ENCODE results near the gene KCNQ1. TPM values are rescaled to one million over a fixed set of nuclear protein-coding genes. Genes with fewer than 3 reads are reported as not detected.
A peak's percentile ranks its signal among the peaks of the same experiment; 100 is the strongest.

KCNQ1 gene
- total RNA-seq, 1 donor from 2014 or later, result 0.86 TPM

DNA sequence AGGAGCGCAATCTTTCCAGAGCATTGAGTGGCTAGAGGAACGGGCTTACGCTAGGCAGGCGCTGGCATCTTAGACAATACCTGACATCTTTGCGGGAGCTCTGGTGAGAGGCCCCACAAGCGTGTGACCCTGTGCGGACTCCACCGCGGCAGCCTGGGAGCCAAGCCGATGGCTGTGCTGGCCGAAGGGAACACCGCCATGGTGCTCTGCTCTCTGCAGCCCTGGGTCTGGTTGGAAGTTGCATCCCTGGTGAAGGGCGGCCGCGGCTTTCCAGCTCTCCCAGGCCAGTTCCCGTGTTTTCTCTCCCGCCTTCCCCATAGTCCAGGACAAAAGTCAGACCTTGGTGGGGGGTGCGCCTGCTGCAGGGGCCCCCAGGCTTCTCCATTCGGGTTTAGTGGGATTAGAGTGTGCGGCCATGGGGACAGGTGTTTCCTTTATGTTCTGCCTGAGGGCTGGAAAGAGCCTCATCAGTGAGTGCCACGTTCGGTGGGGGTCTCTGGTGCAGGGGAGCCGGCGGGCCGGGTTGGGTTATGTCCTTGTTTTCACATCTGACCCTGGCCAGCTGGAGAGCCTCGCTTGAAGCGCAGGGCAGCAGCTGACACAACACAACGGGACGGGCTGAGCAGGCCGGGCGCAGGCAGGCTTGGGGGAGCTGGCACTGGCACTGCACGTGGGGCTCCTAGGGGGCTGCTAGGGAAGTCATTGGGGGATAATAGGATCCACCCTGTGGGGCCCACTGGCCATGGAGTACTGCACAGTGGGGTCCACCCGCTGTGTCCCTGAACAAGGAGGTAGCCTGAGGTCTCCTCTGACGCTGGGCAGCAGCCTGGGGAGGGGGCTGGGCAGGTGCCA lies 94.8 kb downstream of the KCNQ1 start:
- H3K4me3 Mint-ChIP-seq, result no peak overlapping the region
- peaks cover 9% of the 10 kb centered on the region for H3K4me1 Mint-ChIP-seq
- H3K36me3 Mint-ChIP-seq (ENCODE audit: low read depth), result no peaks in the 10 kb centered on the region
- TF ChIP-seq, protein P1, sequence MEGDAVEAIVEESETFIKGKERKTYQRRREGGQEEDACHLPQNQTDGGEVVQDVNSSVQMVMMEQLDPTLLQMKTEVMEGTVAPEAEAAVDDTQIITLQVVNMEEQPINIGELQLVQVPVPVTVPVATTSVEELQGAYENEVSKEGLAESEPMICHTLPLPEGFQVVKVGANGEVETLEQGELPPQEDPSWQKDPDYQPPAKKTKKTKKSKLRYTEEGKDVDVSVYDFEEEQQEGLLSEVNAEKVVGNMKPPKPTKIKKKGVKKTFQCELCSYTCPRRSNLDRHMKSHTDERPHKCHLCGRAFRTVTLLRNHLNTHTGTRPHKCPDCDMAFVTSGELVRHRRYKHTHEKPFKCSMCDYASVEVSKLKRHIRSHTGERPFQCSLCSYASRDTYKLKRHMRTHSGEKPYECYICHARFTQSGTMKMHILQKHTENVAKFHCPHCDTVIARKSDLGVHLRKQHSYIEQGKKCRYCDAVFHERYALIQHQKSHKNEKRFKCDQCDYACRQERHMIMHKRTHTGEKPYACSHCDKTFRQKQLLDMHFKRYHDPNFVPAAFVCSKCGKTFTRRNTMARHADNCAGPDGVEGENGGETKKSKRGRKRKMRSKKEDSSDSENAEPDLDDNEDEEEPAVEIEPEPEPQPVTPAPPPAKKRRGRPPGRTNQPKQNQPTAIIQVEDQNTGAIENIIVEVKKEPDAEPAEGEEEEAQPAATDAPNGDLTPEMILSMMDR (conservative IDR thresholded peaks at IDR 0.05), result no peak
- no peaks in the 10 kb centered on the region for H3K27me3 Mint-ChIP-seq (ENCODE audit: low read depth)
- H3K9me3 Mint-ChIP-seq, result no peaks in the 10 kb centered on the region
- no peak overlapping the region for H3K27ac Mint-ChIP-seq (ENCODE audit: unreplicated experiment)
- DNase-seq (ENCODE audit: low read depth, low spot score), result no peak

DNA sequence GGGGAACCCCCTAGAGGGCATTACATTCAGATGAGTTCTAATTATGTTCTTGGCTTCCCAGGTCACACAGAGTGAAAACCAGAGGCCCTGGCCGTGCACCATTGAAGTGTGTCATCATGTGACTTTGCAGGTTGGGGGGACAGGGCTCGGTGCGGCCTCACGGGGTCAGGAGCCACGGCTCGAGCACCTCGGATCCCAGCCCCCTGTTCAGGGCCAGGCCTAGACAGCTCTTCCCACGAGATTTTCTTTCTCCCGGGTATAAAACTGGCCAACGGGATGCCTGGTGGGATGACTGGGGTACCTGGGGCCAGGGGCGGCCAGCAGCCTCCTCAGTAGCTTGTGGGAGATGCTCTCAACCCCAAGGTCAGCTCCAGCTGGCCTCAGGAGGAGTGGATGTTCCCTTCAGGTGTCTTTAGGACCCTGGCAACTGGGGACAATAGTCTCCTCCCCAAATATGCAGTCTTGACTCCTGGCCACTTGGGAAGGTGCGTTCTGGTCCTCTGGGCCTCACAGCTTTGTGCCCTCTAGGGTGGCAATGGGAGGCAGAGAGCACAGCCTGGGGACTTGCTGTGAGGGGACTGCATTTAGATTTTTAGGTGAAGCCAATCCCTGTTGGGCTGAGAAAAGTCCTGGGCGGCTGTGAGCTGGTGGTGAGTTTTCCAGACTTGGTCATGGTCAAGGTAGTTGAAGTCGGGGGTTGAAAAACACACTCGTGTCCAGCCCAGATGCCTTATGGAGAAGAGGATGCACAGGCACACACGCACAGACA lies 95.6 kb downstream of the KCNQ1 start:
- Mint-ChIP-seq H3K9me3 (no peaks in the 10 kb centered on the region), H3K27me3 (ENCODE audit: low read depth) (no peaks in the 10 kb centered on the region), H3K36me3 (ENCODE audit: low read depth) (no peaks in the 10 kb centered on the region), H3K4me3 (no peak overlapping the region), H3K4me1 (peaks cover 9% of the 10 kb centered on the region), H3K27ac (ENCODE audit: unreplicated experiment) (no peak overlapping the region)
- DNase-seq (ENCODE audit: low read depth, low spot score), result no peak
- TF ChIP-seq, protein P1 (conservative IDR thresholded peaks at IDR 0.05), result no peak

DNA sequence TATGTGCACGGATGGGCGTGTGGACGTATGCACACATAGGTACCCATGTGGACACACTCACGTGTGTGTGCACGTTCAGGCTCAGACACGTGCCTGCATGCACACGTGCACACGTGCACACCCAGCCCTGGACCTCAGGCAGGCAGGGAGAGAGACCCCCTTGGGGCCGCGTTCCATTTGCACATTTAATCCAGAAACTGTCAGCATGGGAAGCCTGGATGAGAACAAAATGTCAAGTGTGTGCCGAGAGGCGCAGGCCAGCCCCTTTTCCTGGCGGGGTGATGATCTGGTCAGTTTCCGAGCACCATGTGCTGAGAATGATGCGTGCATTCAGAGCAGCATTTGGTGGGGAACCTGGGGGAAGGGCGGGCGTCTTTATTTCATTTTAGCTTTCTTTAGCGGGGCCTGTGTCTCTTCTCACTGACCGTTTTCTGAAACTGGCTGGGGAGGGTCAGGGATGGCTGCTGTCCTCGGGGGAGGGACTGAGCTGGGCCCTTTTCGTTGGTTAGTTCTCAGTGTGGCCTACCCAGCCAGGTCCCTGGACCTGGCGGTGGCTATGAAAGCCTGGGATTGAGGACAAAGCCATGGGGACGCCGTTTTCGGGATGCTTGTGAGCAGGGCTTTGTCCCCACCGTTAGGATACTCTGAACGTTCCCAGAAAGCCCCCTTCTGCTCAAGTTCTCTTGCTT lies 96.3 kb downstream of the KCNQ1 start:
- no peaks in the 10 kb centered on the region for H3K36me3 Mint-ChIP-seq (ENCODE audit: low read depth)
- no peak overlapping the region for H3K27ac Mint-ChIP-seq (ENCODE audit: unreplicated experiment)
- no peaks in the 10 kb centered on the region for H3K27me3 Mint-ChIP-seq (ENCODE audit: low read depth)

DNA sequence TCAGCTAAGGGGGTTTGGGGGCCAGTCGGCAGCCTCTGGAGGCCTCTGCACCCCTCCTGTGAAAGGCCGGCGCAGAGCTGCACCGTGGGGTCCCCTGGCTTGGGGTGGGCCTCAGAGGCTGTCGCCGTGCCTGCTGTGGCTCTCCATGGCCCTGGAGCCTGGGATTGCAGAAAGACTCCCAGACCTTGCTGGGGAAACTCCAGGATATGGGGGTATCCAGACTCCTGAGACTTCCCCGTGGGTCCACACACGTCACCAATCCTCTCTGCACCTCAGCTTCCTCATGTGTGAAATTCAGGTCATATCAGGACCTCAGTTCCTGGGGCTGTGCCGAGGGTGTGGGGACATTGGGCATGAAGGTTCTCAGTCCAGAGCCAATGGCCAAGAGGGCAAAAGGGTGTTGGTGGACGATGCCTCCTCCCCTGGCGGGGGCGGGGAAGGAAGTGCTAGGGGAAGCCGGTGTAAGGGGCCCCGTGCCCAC lies 97.1 kb downstream of the KCNQ1 start:
- DNase-seq (ENCODE audit: low read depth, low spot score), result no peak
- peak overlapping the region; percentile 62 for H3K27ac Mint-ChIP-seq (ENCODE audit: unreplicated experiment)
- TF ChIP-seq, protein P1 (conservative IDR thresholded peaks at IDR 0.05), result no peak
- peaks cover 9% of the 10 kb centered on the region for H3K4me1 Mint-ChIP-seq
- H3K4me3 Mint-ChIP-seq, result no peak overlapping the region
- H3K27me3 Mint-ChIP-seq (ENCODE audit: low read depth), result no peaks in the 10 kb centered on the region
- no peaks in the 10 kb centered on the region for H3K9me3 Mint-ChIP-seq
- H3K36me3 Mint-ChIP-seq (ENCODE audit: low read depth), result no peaks in the 10 kb centered on the region

More for the DNA sequence above, 96.3 kb downstream of the KCNQ1 start:
- no peak for DNase-seq (ENCODE audit: low read depth, low spot score)
- H3K4me3 Mint-ChIP-seq, result no peak overlapping the region
- H3K9me3 Mint-ChIP-seq, result no peaks in the 10 kb centered on the region
- peaks cover 9% of the 10 kb centered on the region for H3K4me1 Mint-ChIP-seq
- TF ChIP-seq, protein P1 (conservative IDR thresholded peaks at IDR 0.05), result no peak

DNA sequence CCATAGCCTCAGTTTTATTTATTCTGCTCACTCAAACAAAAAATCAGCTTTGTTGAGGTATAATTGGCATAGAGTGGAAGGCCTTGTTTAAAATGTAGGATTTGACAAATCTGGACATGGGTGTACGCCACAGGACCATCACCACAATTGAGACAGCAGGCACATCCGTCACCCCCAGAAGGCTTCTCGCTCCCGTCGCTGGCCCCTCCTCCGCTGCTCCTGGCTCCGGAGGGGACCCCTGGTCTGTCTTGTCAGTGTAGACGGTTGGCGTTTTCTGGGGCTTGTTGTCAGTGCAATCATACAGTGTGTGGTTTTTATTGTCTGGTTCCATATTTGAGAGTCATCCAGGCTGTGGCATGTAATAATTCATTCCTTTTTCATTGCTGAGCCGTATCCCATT lies 97.6 kb downstream of the KCNQ1 start:
- TF ChIP-seq, protein P1 (conservative IDR thresholded peaks at IDR 0.05), result no peak
- Mint-ChIP-seq H3K27me3 (ENCODE audit: low read depth) (no peaks in the 10 kb centered on the region), H3K4me1 (peaks cover 9% of the 10 kb centered on the region), H3K36me3 (ENCODE audit: low read depth) (no peaks in the 10 kb centered on the region), H3K9me3 (no peaks in the 10 kb centered on the region), H3K4me3 (no peak overlapping the region), H3K27ac (ENCODE audit: unreplicated experiment) (no peak overlapping the region)
- no peak for DNase-seq (ENCODE audit: low read depth, low spot score)
